IMR-90 (cell line): ENCODE data around the gene ZNF599.

Source experiments
- BHLHE40 ChIP-seq: fragments of 150-350 bp; IDR thresholded peaks from 2 replicates; pipeline ENCODE4 v1.6.1; 2016; ENCODE audit warnings: mild to moderate bottlenecking, low read depth, low read length
- CHD1 ChIP-seq: IDR thresholded peaks from 2 replicates; pipeline ENCODE4 v1.6.1; 2012; ENCODE audit warnings: low read depth, low read length, improper control_type of control experiment
- CTCF ChIP-seq: conservative IDR thresholded peaks from 2 replicates; pipeline ENCODE4 v1.5.1; 2012; ENCODE audit warnings: mild to moderate bottlenecking, low read depth, low read length, improper control_type of control experiment
- FOS ChIP-seq: fragments of 150-350 bp; IDR thresholded peaks from 2 replicates; pipeline ENCODE4 v1.6.1; 2016; ENCODE audit warnings: low read depth, low read length
- MAFK ChIP-seq: IDR thresholded peaks from 2 replicates; pipeline ENCODE4 v1.6.1; 2012; ENCODE audit warnings: low read depth, low read length, improper control_type of control experiment
- NFE2L2 ChIP-seq: fragments of 150-350 bp; IDR thresholded peaks from 2 replicates; pipeline ENCODE4 v1.6.1; 2016; ENCODE audit warnings: low read depth, mild to moderate bottlenecking, low read length
- POLR2A ChIP-seq: IDR thresholded peaks from 2 replicates; pipeline ENCODE4 v1.6.1; 2012; ENCODE audit warnings: mild to moderate bottlenecking, low read depth, low read length
- RAD21 ChIP-seq: IDR thresholded peaks from 2 replicates; pipeline ENCODE4 v1.6.1; 2012; ENCODE audit warnings: low read length, improper control_type of control experiment
- SMC3 ChIP-seq: fragments of 150-350 bp; IDR thresholded peaks from 2 replicates; pipeline ENCODE4 v1.6.1; 2016; ENCODE audit warnings: low read depth, mild to moderate bottlenecking, antibody characterized with exemption, low read length, moderate library complexity

DNA sequence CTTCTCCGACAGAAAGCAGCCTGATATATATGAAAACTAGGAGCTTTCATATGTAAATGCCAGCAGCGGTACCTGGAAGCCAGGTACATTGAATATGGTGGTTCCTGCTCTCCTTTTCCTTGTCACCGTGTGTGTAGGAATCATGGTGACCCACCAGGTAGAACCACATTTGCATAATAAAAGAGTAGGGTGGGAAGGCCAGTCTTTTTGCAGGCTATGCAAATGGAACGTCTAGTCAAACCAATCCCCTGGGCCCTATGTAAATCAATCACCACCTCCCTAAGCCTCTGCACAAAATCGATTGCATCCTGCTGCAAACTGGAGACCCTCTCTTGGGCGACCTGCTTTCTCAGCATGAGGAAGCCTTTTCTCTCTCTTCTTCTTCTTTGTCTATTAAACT is 61.1 kb downstream of the ZNF599 start:
- TF ChIP-seq CTCF (no peak), SMC3 (no peak), FOS (no peak), POLR2A (no peak), NFE2L2 (no peak), RAD21 (no peak), MAFK (no peak), CHD1 (no peak), BHLHE40 (no peak)
